GM12801 (cell line): ENCODE data around the gene SLC6A18.

ENCODE experiments used
- CTCF ChIP-seq: IDR thresholded peaks from one replicate; pipeline ENCODE4 v1.5.1; 2011; ENCODE audit warnings: control low read depth; ENCODE audit not compliant: insufficient read length; ENCODE audit errors: extremely low read depth

The SLC6A18 gene

DNA sequence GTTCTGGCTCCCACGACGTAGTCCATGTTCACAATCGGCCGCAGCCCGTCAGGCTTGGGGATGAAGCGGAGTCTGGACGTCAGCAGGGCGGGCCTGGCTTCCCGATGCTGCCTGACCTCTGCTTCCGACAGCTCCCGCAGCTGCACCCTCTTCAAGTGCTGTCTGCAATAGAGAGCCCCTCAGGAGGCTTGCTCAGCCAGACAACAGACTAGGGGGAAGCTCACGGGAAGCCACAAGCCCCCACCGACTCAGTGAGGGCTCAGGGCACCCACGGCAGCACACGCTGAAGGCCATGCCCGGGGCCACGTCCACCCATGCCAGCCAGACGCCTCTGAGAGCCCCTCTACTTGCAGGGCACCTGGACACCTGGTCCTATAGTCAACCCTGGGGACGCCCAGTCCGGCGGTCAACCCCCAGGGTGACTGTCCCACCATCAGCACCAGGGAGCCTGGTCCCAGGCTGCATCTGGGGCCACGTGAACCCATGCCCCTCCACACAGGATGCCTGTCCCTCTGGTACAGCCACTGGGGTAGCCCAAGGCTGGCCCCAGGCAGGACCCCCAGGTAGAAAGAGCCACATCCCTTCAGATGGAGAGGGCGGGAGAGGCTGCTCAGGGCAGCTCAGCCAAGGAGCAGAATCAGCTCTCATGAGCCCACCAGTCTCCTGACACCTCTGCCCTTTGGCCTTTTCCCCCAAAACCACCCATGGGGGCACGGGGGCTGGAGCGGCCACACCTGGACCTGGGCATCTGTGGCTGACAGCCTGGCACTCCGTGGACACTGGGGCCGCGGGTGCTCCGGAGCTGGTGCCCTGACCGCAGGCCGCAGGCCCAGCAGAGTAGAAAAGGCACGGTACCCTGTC lies 55.2 kb downstream of the SLC6A18 start:
- no peak for TF ChIP-seq CTCF

DNA sequence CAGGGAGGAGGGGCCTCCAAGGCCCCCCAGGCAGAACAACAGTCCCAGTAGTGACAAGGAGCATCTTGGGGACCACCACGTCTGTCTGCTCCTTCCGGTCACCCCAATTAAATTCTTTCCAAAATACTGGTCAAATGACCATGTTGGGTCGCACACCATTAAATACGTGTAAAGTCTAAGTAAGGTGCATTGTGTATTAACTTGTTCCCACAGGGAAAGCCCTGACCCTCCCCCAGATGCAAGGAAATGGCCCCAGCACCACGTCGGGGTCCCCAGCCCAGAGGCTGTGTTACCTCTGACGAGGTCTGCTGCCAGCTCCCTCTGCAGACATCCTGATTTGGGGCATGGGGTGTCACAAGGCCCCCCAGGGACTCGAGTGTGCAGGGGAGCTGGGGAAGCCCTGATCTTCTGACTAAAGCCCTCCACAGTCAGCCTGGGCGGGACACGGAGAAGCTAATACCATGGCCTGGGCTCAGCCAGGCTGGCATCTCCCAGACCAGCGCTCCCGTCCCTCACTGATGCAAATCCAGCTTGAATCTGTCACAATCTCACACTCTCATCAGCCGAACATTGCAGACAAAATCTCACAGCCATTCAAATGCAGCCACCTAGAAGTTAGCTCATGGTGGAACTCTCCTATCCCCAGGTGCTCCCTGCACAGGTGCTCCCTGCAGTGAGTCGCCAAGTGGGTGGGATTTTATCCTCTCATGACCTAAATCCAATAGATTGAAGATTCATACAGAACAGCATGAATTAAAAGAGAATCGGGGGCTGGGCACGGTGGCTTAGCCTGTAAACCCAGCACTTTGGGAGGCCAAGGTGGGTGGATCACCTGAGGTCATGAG lies 56.1 kb downstream of the SLC6A18 start:
- TF ChIP-seq CTCF, result no peak

- TF ChIP-seq CTCF, result no peak
Measured at GRCh38 chr5:1282131-1282992, 57.2 kb downstream of the SLC6A18 start.

- TF ChIP-seq CTCF, result no peak
Measured at GRCh38 chr5:1285141-1285540, 60.0 kb downstream of the SLC6A18 start.

GRCh38 chr5:1285883-1286291 lies 60.7 kb downstream of the SLC6A18 start:
- TF ChIP-seq CTCF, result no peak

DNA sequence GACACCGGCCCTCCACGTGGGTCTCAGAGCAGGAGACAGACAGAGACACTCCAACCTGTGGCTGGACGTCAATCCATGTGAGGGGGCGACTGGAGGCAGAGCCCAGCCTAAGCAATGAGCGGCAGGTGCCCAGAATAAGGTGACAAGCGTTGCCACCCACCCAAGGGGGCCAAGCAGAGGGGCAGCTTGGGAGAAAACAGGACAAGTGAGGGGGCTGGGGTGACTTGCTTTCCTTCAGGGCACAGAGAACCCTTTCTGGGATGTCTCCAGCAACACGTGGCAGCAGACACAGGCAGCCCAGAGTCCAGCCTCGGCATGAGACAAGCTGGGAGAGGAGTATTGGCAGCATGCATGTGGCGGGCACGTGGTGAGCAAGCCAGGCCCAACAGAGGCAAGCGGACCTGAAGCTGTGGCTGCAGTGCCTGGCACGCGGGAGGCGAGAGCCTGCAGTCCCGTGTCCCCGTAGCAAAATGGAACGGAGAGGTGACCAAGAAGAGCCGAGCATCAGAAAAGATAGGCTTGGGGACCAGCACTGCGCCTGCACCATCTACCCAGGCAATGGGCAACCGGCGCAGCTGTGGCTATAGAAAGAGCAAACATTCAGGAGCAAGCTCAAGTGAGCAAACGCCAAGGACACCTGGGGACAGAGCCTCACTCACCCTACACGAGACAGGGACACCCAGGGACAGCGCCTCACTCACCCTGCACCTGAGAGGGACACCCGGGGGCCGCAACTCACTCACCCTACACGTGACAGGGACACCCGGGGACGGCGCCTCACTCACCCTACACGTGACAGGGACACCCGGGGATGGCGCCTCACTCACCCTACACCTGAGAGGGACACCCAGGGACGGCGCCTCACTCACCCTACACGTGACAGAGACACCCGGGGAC lies 63.5 kb downstream of the SLC6A18 start:
- TF ChIP-seq CTCF, result no peak
